ENCODE data around the gene SCYL3. TPM values are rescaled to one million over a fixed set of nuclear protein-coding genes. Genes with fewer than 3 reads are reported as not detected.

The SCYL3 gene
- total RNA-seq, 4 donors from 2014 or later, result 10.5 to 14.2 (median 11.9) TPM

- Histone ChIP-seq H3K36me3 (peaks cover 0 to 65% of the 10 kb centered on the region in 2 donors), H3K9me3 (no peaks in the 10 kb centered on the region), H3K27ac (no peak overlapping the region), H3K4me3 (no peak overlapping the region), H3K27me3 (no peaks in the 10 kb centered on the region), H3K4me1 (peaks cover 0 to 31% (median 4%) of the 10 kb centered on the region in 3 donors)
- 80% methylated on average over 1 of the region's 20 CpGs; no CpG with 5 or more reads in 1 of the 2 donors for WGBS, 2 donors (ENCODE audit: low coverage in 1 of 2)
- no peak for ATAC-seq
- TF ChIP-seq EP300 (IDR thresholded peaks at IDR 0.05), result no peak
Observed at GRCh38 chr1:169882039-169882511, 11.6 kb downstream of the SCYL3 start.

GRCh38 chr1:169879034-169879840, 14.5 kb downstream of the SCYL3 start:
- Histone ChIP-seq H3K36me3 (peaks cover 5 to 71% of the 10 kb centered on the region in 2 donors), H3K4me1 (peaks cover 0 to 28% (median 4%) of the 10 kb centered on the region in 3 donors), H3K9me3 (no peaks in the 10 kb centered on the region), H3K27me3 (no peaks in the 10 kb centered on the region), H3K4me3 (no peak overlapping the region), H3K27ac (peak overlapping the region in 1 of 4 donors; percentile 11)
- ATAC-seq, result no peak
- 76 to 80% methylated on average over 3 to 4 of the region's 4 CpGs for WGBS, 2 donors (ENCODE audit: low coverage in 1 of 2)
- TF ChIP-seq EP300 (IDR thresholded peaks at IDR 0.05) (no peak), POLR2A (IDR thresholded peaks at IDR 0.05) (no peak)

GRCh38 chr1:169878498-169878897, 15.2 kb downstream of the SCYL3 start:
- 49 to 78% methylated on average over 4 of the region's 4 CpGs for WGBS, 2 donors (ENCODE audit: low coverage in 1 of 2)
- ATAC-seq, result no peak
- H3K27ac ChIP-seq, result peak overlapping the region in 1 of 4 donors; percentile 11

GRCh38 chr1:169877800-169878491, 15.8 kb downstream of the SCYL3 start:
- no peak overlapping the region for H3K4me3 ChIP-seq
- H3K27me3 ChIP-seq, result no peaks in the 10 kb centered on the region
- H3K27ac ChIP-seq, result peak overlapping the region in 1 of 4 donors; percentile 11
- WGBS, 2 donors (ENCODE audit: low coverage in 1 of 2), result 79 to 83% methylated on average over 2 of the region's 2 CpGs
- TF ChIP-seq EP300 (IDR thresholded peaks at IDR 0.05) (no peak), POLR2A (IDR thresholded peaks at IDR 0.05) (no peak), CTCF (IDR thresholded peaks at IDR 0.05) (no peak), POLR2AphosphoS5 (IDR thresholded peaks at IDR 0.05) (no peak)
- peaks cover 0 to 36% (median 4%) of the 10 kb centered on the region in 3 donors for H3K4me1 ChIP-seq
- peaks cover 5 to 76% of the 10 kb centered on the region in 2 donors for H3K36me3 ChIP-seq
- H3K9me3 ChIP-seq, result no peaks in the 10 kb centered on the region
- no peak for ATAC-seq

More at GRCh38 chr1:169878498-169878897, 15.2 kb downstream of the SCYL3 start:
- no peaks in the 10 kb centered on the region for H3K27me3 ChIP-seq
- H3K4me3 ChIP-seq, result no peak overlapping the region
- no peaks in the 10 kb centered on the region for H3K9me3 ChIP-seq
- H3K36me3 ChIP-seq, result peaks cover 5 to 74% of the 10 kb centered on the region in 2 donors
- TF ChIP-seq EP300 (IDR thresholded peaks at IDR 0.05), result no peak
- no peak for TF ChIP-seq POLR2A (IDR thresholded peaks at IDR 0.05)
- no peak for TF ChIP-seq POLR2AphosphoS5 (IDR thresholded peaks at IDR 0.05)
- peaks cover 0 to 35% (median 4%) of the 10 kb centered on the region in 3 donors for H3K4me1 ChIP-seq

- Histone ChIP-seq H3K27me3 (no peaks in the 10 kb centered on the region), H3K9me3 (no peaks in the 10 kb centered on the region), H3K36me3 (peaks cover 13 to 97% of the 10 kb centered on the region in 2 donors), H3K4me1 (peaks cover 0 to 32% (median 4%) of the 10 kb centered on the region in 3 donors), H3K4me3 (no peak overlapping the region), H3K27ac (no peak overlapping the region)
- no peak for ATAC-seq
- 74 to 100% methylated on average over 2 to 3 of the region's 3 CpGs for WGBS, 2 donors (ENCODE audit: low coverage in 1 of 2)
- TF ChIP-seq EP300 (IDR thresholded peaks at IDR 0.05), result no peak
- no peak for TF ChIP-seq POLR2A (IDR thresholded peaks at IDR 0.05)
- TF ChIP-seq POLR2AphosphoS5 (IDR thresholded peaks at IDR 0.05), result no peak
- no peak for TF ChIP-seq CTCF (IDR thresholded peaks at IDR 0.05)
Observed at GRCh38 chr1:169874229-169874628, 19.5 kb downstream of the SCYL3 start.

GRCh38 chr1:169873582-169874199, 20.0 kb downstream of the SCYL3 start:
- WGBS, 2 donors (ENCODE audit: low coverage in 1 of 2), result 44 to 53% methylated on average over 2 to 3 of the region's 3 CpGs
- no peak for ATAC-seq
- H3K4me3 ChIP-seq, result no peak overlapping the region
- H3K27ac ChIP-seq, result no peak overlapping the region
- TF ChIP-seq POLR2A (IDR thresholded peaks at IDR 0.05) (no peak), POLR2AphosphoS5 (IDR thresholded peaks at IDR 0.05) (no peak), EP300 (IDR thresholded peaks at IDR 0.05) (no peak), CTCF (IDR thresholded peaks at IDR 0.05) (no peak)
- H3K9me3 ChIP-seq, result no peaks in the 10 kb centered on the region
- no peaks in the 10 kb centered on the region for H3K27me3 ChIP-seq
- H3K4me1 ChIP-seq, result peaks cover 0 to 27% (median 3%) of the 10 kb centered on the region in 3 donors
- peaks cover 14 to 100% of the 10 kb centered on the region in 2 donors for H3K36me3 ChIP-seq
